ENCODE results near the gene DCD. TPM values are rescaled to one million over a fixed set of nuclear protein-coding genes. Genes with fewer than 3 reads are reported as not detected.

The DCD gene
- total RNA-seq, result not detected in 2 replicates

GRCh38 chr12:54648265-54648664 lies at the start of gene DCD:
Gene DCD, minus strand, starts transcription at chr12:54648365. Its CDS starts 62 bp downstream, at chr12:54648303.
- Mint-ChIP-seq H3K36me3 (ENCODE audit: low read depth) (no peaks in the 10 kb centered on the region), H3K4me1 (ENCODE audit: low read depth) (no peaks in the 10 kb centered on the region), H3K27ac (no peak within 1 kb of the TSS), H3K9me3 (no peaks in the 10 kb centered on the region), H3K27me3 (ENCODE audit: low read depth) (peaks cover 23% of the 10 kb centered on the region), H3K4me3 (ENCODE audit: low read depth) (no peak within 1 kb of the TSS)
- no peak for DNase-seq (ENCODE audit: low spot score)
- intact Hi-C loops (cut with micrococcal nuclease), result no loop called here

GRCh38 chr12:54697851-54698250 lies 49.7 kb upstream of the DCD start:
- Mint-ChIP-seq H3K36me3 (ENCODE audit: low read depth) (no peaks in the 10 kb centered on the region), H3K4me1 (ENCODE audit: low read depth) (no peaks in the 10 kb centered on the region), H3K27ac (no peak overlapping the region), H3K9me3 (no peaks in the 10 kb centered on the region), H3K4me3 (ENCODE audit: low read depth) (no peak overlapping the region), H3K27me3 (ENCODE audit: low read depth) (peaks cover 27% of the 10 kb centered on the region)
- intact Hi-C loops (cut with micrococcal nuclease), result no loop called here
- no peak for DNase-seq (ENCODE audit: low spot score)

- peaks cover 36% of the 10 kb centered on the region for H3K27me3 Mint-ChIP-seq (ENCODE audit: low read depth)
- H3K4me3 Mint-ChIP-seq (ENCODE audit: low read depth), result no peak overlapping the region
- no peaks in the 10 kb centered on the region for H3K36me3 Mint-ChIP-seq (ENCODE audit: low read depth)
- no peak for DNase-seq (ENCODE audit: low spot score)
- no peaks in the 10 kb centered on the region for H3K9me3 Mint-ChIP-seq
- intact Hi-C loops (cut with micrococcal nuclease), result no loop called here
- H3K27ac Mint-ChIP-seq, result no peak overlapping the region
- H3K4me1 Mint-ChIP-seq (ENCODE audit: low read depth), result no peaks in the 10 kb centered on the region
Observed at GRCh38 chr12:54692353-54692752, 44.2 kb upstream of the DCD start.

GRCh38 chr12:54689984-54690383 lies 41.8 kb upstream of the DCD start:
- intact Hi-C loops (cut with micrococcal nuclease), result no loop called here
- DNase-seq (ENCODE audit: low spot score), result no peak
- H3K27me3 Mint-ChIP-seq (ENCODE audit: low read depth), result peaks cover 29% of the 10 kb centered on the region

GRCh38 chr12:54689034-54689372 lies 40.8 kb upstream of the DCD start:
- DNase-seq (ENCODE audit: low spot score), result no peak
- H3K9me3 Mint-ChIP-seq, result no peaks in the 10 kb centered on the region
- intact Hi-C loops (cut with micrococcal nuclease), result no loop called here
- H3K27me3 Mint-ChIP-seq (ENCODE audit: low read depth), result peaks cover 32% of the 10 kb centered on the region
- no peak overlapping the region for H3K27ac Mint-ChIP-seq
- no peak overlapping the region for H3K4me3 Mint-ChIP-seq (ENCODE audit: low read depth)
- no peaks in the 10 kb centered on the region for H3K36me3 Mint-ChIP-seq (ENCODE audit: low read depth)
- H3K4me1 Mint-ChIP-seq (ENCODE audit: low read depth), result no peaks in the 10 kb centered on the region

More at GRCh38 chr12:54689984-54690383, 41.8 kb upstream of the DCD start:
- H3K27ac Mint-ChIP-seq, result no peak overlapping the region
- H3K4me1 Mint-ChIP-seq (ENCODE audit: low read depth), result no peaks in the 10 kb centered on the region
- no peaks in the 10 kb centered on the region for H3K36me3 Mint-ChIP-seq (ENCODE audit: low read depth)
- H3K9me3 Mint-ChIP-seq, result no peaks in the 10 kb centered on the region
- no peak overlapping the region for H3K4me3 Mint-ChIP-seq (ENCODE audit: low read depth)

GRCh38 chr12:54688309-54689033 lies 40.3 kb upstream of the DCD start:
- no peak overlapping the region for H3K27ac Mint-ChIP-seq
- no peak for DNase-seq (ENCODE audit: low spot score)
- no peak overlapping the region for H3K4me3 Mint-ChIP-seq (ENCODE audit: low read depth)
- H3K9me3 Mint-ChIP-seq, result no peaks in the 10 kb centered on the region
- peaks cover 32% of the 10 kb centered on the region for H3K27me3 Mint-ChIP-seq (ENCODE audit: low read depth)
- no peaks in the 10 kb centered on the region for H3K36me3 Mint-ChIP-seq (ENCODE audit: low read depth)
- intact Hi-C loops (cut with micrococcal nuclease), result no loop called here
- H3K4me1 Mint-ChIP-seq (ENCODE audit: low read depth), result no peaks in the 10 kb centered on the region

- DNase-seq (ENCODE audit: low spot score), result no peak
- Mint-ChIP-seq H3K4me1 (ENCODE audit: low read depth) (no peaks in the 10 kb centered on the region), H3K4me3 (ENCODE audit: low read depth) (no peak overlapping the region), H3K36me3 (ENCODE audit: low read depth) (no peaks in the 10 kb centered on the region), H3K27ac (no peak overlapping the region), H3K9me3 (no peaks in the 10 kb centered on the region), H3K27me3 (ENCODE audit: low read depth) (peaks cover 27% of the 10 kb centered on the region)
- intact Hi-C loops (cut with micrococcal nuclease), result no loop called here
Observed at GRCh38 chr12:54684636-54685630, 36.8 kb upstream of the DCD start.

- Mint-ChIP-seq H3K4me3 (ENCODE audit: low read depth) (no peak overlapping the region), H3K36me3 (ENCODE audit: low read depth) (no peaks in the 10 kb centered on the region), H3K27ac (no peak overlapping the region), H3K4me1 (ENCODE audit: low read depth) (no peaks in the 10 kb centered on the region), H3K27me3 (ENCODE audit: low read depth) (peaks cover 28% of the 10 kb centered on the region), H3K9me3 (no peaks in the 10 kb centered on the region)
- no peak for DNase-seq (ENCODE audit: low spot score)
- intact Hi-C loops (cut with micrococcal nuclease), result no loop called here
Observed at GRCh38 chr12:54683398-54683797, 35.2 kb upstream of the DCD start.

GRCh38 chr12:54682674-54683073 lies 34.5 kb upstream of the DCD start:
- Mint-ChIP-seq H3K4me3 (ENCODE audit: low read depth) (no peak overlapping the region), H3K27me3 (ENCODE audit: low read depth) (peaks cover 29% of the 10 kb centered on the region), H3K9me3 (no peaks in the 10 kb centered on the region), H3K27ac (no peak overlapping the region), H3K36me3 (ENCODE audit: low read depth) (no peaks in the 10 kb centered on the region), H3K4me1 (ENCODE audit: low read depth) (no peaks in the 10 kb centered on the region)
- intact Hi-C loops (cut with micrococcal nuclease), result no loop called here
- no peak for DNase-seq (ENCODE audit: low spot score)

GRCh38 chr12:54680374-54680773 lies 32.2 kb upstream of the DCD start:
- H3K4me3 Mint-ChIP-seq (ENCODE audit: low read depth), result no peak overlapping the region
- H3K36me3 Mint-ChIP-seq (ENCODE audit: low read depth), result no peaks in the 10 kb centered on the region
- no peak for DNase-seq (ENCODE audit: low spot score)
- H3K9me3 Mint-ChIP-seq, result no peaks in the 10 kb centered on the region
- H3K27ac Mint-ChIP-seq, result no peak overlapping the region
- intact Hi-C loops (cut with micrococcal nuclease), result no loop called here
- H3K27me3 Mint-ChIP-seq (ENCODE audit: low read depth), result peaks cover 40% of the 10 kb centered on the region
- no peaks in the 10 kb centered on the region for H3K4me1 Mint-ChIP-seq (ENCODE audit: low read depth)

GRCh38 chr12:54678131-54678530 lies 30.0 kb upstream of the DCD start:
- Mint-ChIP-seq H3K27ac (no peak overlapping the region), H3K4me3 (ENCODE audit: low read depth) (no peak overlapping the region), H3K36me3 (ENCODE audit: low read depth) (no peaks in the 10 kb centered on the region), H3K9me3 (no peaks in the 10 kb centered on the region), H3K4me1 (ENCODE audit: low read depth) (no peaks in the 10 kb centered on the region), H3K27me3 (ENCODE audit: low read depth) (peaks cover 29% of the 10 kb centered on the region)
- DNase-seq (ENCODE audit: low spot score), result no peak
- intact Hi-C loops (cut with micrococcal nuclease), result no loop called here

GRCh38 chr12:54667945-54668344 lies 19.8 kb upstream of the DCD start:
- Mint-ChIP-seq H3K9me3 (no peaks in the 10 kb centered on the region), H3K27me3 (ENCODE audit: low read depth) (peaks cover 35% of the 10 kb centered on the region), H3K4me1 (ENCODE audit: low read depth) (no peaks in the 10 kb centered on the region), H3K4me3 (ENCODE audit: low read depth) (no peak overlapping the region), H3K27ac (no peak overlapping the region), H3K36me3 (ENCODE audit: low read depth) (no peaks in the 10 kb centered on the region)
- intact Hi-C loops (cut with micrococcal nuclease), result no loop called here
- DNase-seq (ENCODE audit: low spot score), result no peak

- Mint-ChIP-seq H3K36me3 (ENCODE audit: low read depth) (no peaks in the 10 kb centered on the region), H3K4me1 (ENCODE audit: low read depth) (no peaks in the 10 kb centered on the region), H3K27ac (no peak overlapping the region), H3K9me3 (no peaks in the 10 kb centered on the region), H3K27me3 (ENCODE audit: low read depth) (peaks cover 32% of the 10 kb centered on the region), H3K4me3 (ENCODE audit: low read depth) (no peak overlapping the region)
- intact Hi-C loops (cut with micrococcal nuclease), result no loop called here
- DNase-seq (ENCODE audit: low spot score), result no peak
Observed at GRCh38 chr12:54666008-54666407, 17.8 kb upstream of the DCD start.

Data from activated T-helper 2 cell treated with anti-CD3 and anti-CD28 coated beads, Interferon-gamma antibody, Interleukin-2, Interleukin-4, amounts not matched to agents 10 μg/mL and 5 μg/mL and 100 μg/mL, durations not matched to agents 14 hours and 24 hours and 36 hours (primary cell).